Fibroblast of gingiva (primary cell): Measurements from ENCODE around the gene VIPR2.
"Not testable (repeated sequence)": the region's sequence is repeated elsewhere in the genome, so short reads cannot be mapped to it uniquely, and the experiment has no call there.

Experiments used
- DNase-seq: peaks from one replicate; pipeline ENCODE4 v3.0.0-alpha.2; 2011; ENCODE audit warnings: low read depth

Gene VIPR2

GRCh38 chr7:159104188-159104920, 40.3 kb downstream of the VIPR2 start:
- no peak for DNase-seq

- no peak for DNase-seq
Measured at GRCh38 chr7:159103382-159104187, 41.1 kb downstream of the VIPR2 start.

GRCh38 chr7:159102681-159103381, 41.8 kb downstream of the VIPR2 start:
- DNase-seq, result no peak

- not testable (repeated sequence) for DNase-seq
Measured at GRCh38 chr7:159101661-159102091, 43.0 kb downstream of the VIPR2 start.

- DNase-seq, result not testable (repeated sequence)
Measured at GRCh38 chr7:159101083-159101395, 43.6 kb downstream of the VIPR2 start.

- DNase-seq, result not testable (repeated sequence)
Measured at GRCh38 chr7:159100281-159101082, 44.2 kb downstream of the VIPR2 start.

GRCh38 chr7:159099711-159100231, 44.9 kb downstream of the VIPR2 start:
- DNase-seq, result no peak

- DNase-seq, result no peak
Measured at GRCh38 chr7:159098811-159099655, 45.6 kb downstream of the VIPR2 start.

GRCh38 chr7:159098424-159098786, 46.3 kb downstream of the VIPR2 start:
- no peak for DNase-seq

GRCh38 chr7:159097661-159098423, 46.8 kb downstream of the VIPR2 start:
- no peak for DNase-seq

GRCh38 chr7:159096736-159097581, 47.7 kb downstream of the VIPR2 start:
- no peak for DNase-seq

GRCh38 chr7:159095979-159096411, 48.7 kb downstream of the VIPR2 start:
- DNase-seq, result no peak

GRCh38 chr7:159094919-159095915, 49.5 kb downstream of the VIPR2 start:
- DNase-seq, result no peak

- DNase-seq, result no peak
Measured at GRCh38 chr7:159094023-159094740, 50.5 kb downstream of the VIPR2 start.

- no peak for DNase-seq
Measured at GRCh38 chr7:159093351-159093971, 51.2 kb downstream of the VIPR2 start.

- no peak for DNase-seq
Measured at GRCh38 chr7:159092701-159093121, 52.0 kb downstream of the VIPR2 start.
